Measurements from ENCODE around the gene ARHGAP9. TPM values are rescaled to one million over a fixed set of nuclear protein-coding genes. Genes with fewer than 3 reads are reported as not detected.

The ARHGAP9 gene
- total RNA-seq, 1 donor from 2014 or later: 54.2 TPM

Small RNAs within 50 kb of the gene (microRNA-seq; reads per million reads assigned to microRNA genes)
- gene MIR616 (ENCODE audit: borderline number of aligned reads): not detected
- not detected for gene MIR6758 (ENCODE audit: borderline number of aligned reads)

Other genes starting within 250 kb of the ARHGAP9 start
- gene STAC3, start 228.7 kb downstream of the ARHGAP9 start, total RNA-seq: 8.7 TPM
- gene R3HDM2, start 48.8 kb downstream of the ARHGAP9 start, total RNA-seq: 79.3 TPM
- gene INHBC, start 45.1 kb downstream of the ARHGAP9 start, total RNA-seq: not detected
- not detected for gene INHBE, start 24.6 kb downstream of the ARHGAP9 start, total RNA-seq
- gene GLI1, start 20.1 kb downstream of the ARHGAP9 start, total RNA-seq: 0.21 TPM
- gene MARS1, start 8.2 kb upstream of the ARHGAP9 start, total RNA-seq: 131 TPM
- 26.1 TPM for gene DDIT3, start 40.6 kb upstream of the ARHGAP9 start, total RNA-seq
- 93.1 TPM for gene MBD6, start 43.0 kb upstream of the ARHGAP9 start, total RNA-seq
- 88.3 TPM for gene DCTN2, start 67.3 kb upstream of the ARHGAP9 start, total RNA-seq
- 0.09 TPM for gene KIF5A, start 70.2 kb upstream of the ARHGAP9 start, total RNA-seq
- gene PIP4K2C, start 111.3 kb upstream of the ARHGAP9 start, total RNA-seq: 28.6 TPM
- 21.4 TPM for gene DTX3, start 125.0 kb upstream of the ARHGAP9 start, total RNA-seq
- 11.5 TPM for gene ARHGEF25, start 131.6 kb upstream of the ARHGAP9 start, total RNA-seq
- 0.89 TPM for gene B4GALNT1, start 153.3 kb upstream of the ARHGAP9 start, total RNA-seq
- gene OS9, start 214.3 kb upstream of the ARHGAP9 start, total RNA-seq: 294 TPM

All from lower lobe of right lung (tissue), 1 donor.